IMR-90 (cell line): ENCODE measurements around the gene PHF14. TPM values are rescaled to one million over a fixed set of nuclear protein-coding genes. Genes with fewer than 3 reads are reported as not detected.
A peak's percentile ranks its signal among the peaks of the same experiment; 100 is the strongest.

Experiments
- ATAC-seq: fragments of 200-7000 bp; cut with Tn5 transposase; 2 replicates; pipeline ENCODE4 v1.9.1; 2020; ENCODE audit warnings: low read depth, mild to moderate bottlenecking, moderate library complexity
- BruUV-seq: library from RNA; stranded (reverse); fragments of 400-500 nt; replicated peaks from 2 replicates; lab custom pipeline; 2021; lab: Mats Ljungman, UMichigan
- CTCF ChIA-PET: fragments of 300-600 bp; formaldehyde crosslinking; extraction: SDS; loops from one replicate; lab custom pipeline; 2021; ENCODE audit warnings: antibody characterized with exemption; lab: Yijun Ruan, JAX
- POLR2A ChIA-PET: fragments of 300-600 bp; sonication (Branson Sonifier 250); formaldehyde crosslinking; loops from one replicate; lab custom pipeline; 2022; ENCODE audit warnings: antibody characterized with exemption; ENCODE audit not compliant: unreplicated experiment; lab: Charles Lee
- DNase-seq: peaks from one replicate; pipeline ENCODE4 v3.0.0; 2013
- H2AFZ ChIP-seq: replicated peaks from 2 replicates; pipeline ENCODE3; 2013; ENCODE audit warnings: low read length, mild to moderate bottlenecking; ENCODE audit not compliant: poor library complexity
- H2AK5ac ChIP-seq: 2 replicates; pipeline ENCODE4 v1.6.1; 2013; ENCODE audit warnings: low read depth, low read length, inconsistent platforms
- H2AK9ac ChIP-seq: replicated peaks from 2 replicates; pipeline ENCODE3; 2013; ENCODE audit warnings: mild to moderate bottlenecking, low read depth, low read length, moderate library complexity; ENCODE audit not compliant: poor library complexity
- H2BK120ac ChIP-seq: 2 replicates; pipeline ENCODE4 v1.6.1; 2013; ENCODE audit warnings: low read depth, low read length, inconsistent platforms
- H2BK15ac ChIP-seq: 3 replicates; pipeline ENCODE4 v1.6.1; 2013; ENCODE audit warnings: low read depth, low read length, inconsistent platforms
- H2BK20ac ChIP-seq: 2 replicates; pipeline ENCODE4 v1.6.1; 2013; ENCODE audit warnings: low read depth, mild to moderate bottlenecking, inconsistent platforms, low read length, moderate library complexity
- H2BK5ac ChIP-seq: 2 replicates; pipeline ENCODE4 v1.6.1; 2013; ENCODE audit warnings: mild to moderate bottlenecking, low read depth, low read length, inconsistent platforms; ENCODE audit not compliant: poor library complexity, severe bottlenecking
- H3K14ac ChIP-seq: replicated peaks from 2 replicates; pipeline ENCODE4 v1.6.1; 2013; ENCODE audit warnings: low read depth, low read length, inconsistent platforms
- H3K18ac ChIP-seq: 2 replicates; pipeline ENCODE4 v1.6.1; 2013; ENCODE audit warnings: low read depth, low read length, control low read depth
- H3K23ac ChIP-seq: 2 replicates; pipeline ENCODE4 v1.6.1; 2013; ENCODE audit warnings: low read depth, low read length, inconsistent platforms
- H3K27ac ChIP-seq: 2 replicates; pipeline ENCODE4 v1.5.1; 2013; ENCODE audit warnings: mild to moderate bottlenecking, control low read depth, low read length; ENCODE audit not compliant: insufficient read depth
- H3K27me3 ChIP-seq: 2 replicates; pipeline ENCODE4 v1.6.1; 2013; ENCODE audit warnings: low read length; ENCODE audit not compliant: control insufficient read depth, insufficient read depth
- H3K36me3 ChIP-seq: 2 replicates; pipeline ENCODE4 v1.6.1; 2013; ENCODE audit warnings: low read length, mixed read lengths; ENCODE audit not compliant: control insufficient read depth, insufficient read depth
- H3K4ac ChIP-seq: 2 replicates; pipeline ENCODE4 v1.6.1; 2013; ENCODE audit warnings: low read depth, low read length, inconsistent platforms
- H3K4me1 ChIP-seq: 2 replicates; pipeline ENCODE4 v1.6.1; 2013; ENCODE audit warnings: low read length, mixed read lengths; ENCODE audit not compliant: control insufficient read depth, insufficient read depth
- H3K4me2 ChIP-seq: 2 replicates; pipeline ENCODE4 v1.6.1; 2013; ENCODE audit warnings: low read depth, mild to moderate bottlenecking, control low read depth, low read length, moderate library complexity
- H3K4me3 ChIP-seq: 2 replicates; pipeline ENCODE4 v1.5.1; 2013; ENCODE audit warnings: low read depth, mild to moderate bottlenecking, control low read depth, low read length, moderate library complexity; ENCODE audit not compliant: insufficient read depth
- H3K56ac ChIP-seq: 2 replicates; pipeline ENCODE4 v1.6.1; 2013; ENCODE audit warnings: low read length, inconsistent platforms; ENCODE audit not compliant: insufficient read depth; ENCODE audit errors: extremely low read depth
- H3K79me1 ChIP-seq, 2 experiments: 2 replicates each; pipeline ENCODE4 v1.6.1; 2013; ENCODE audit warnings: low read length in 2 of 2, inconsistent platforms in 1 of 2, low read depth in 1 of 2
- H3K9ac ChIP-seq: 2 replicates; pipeline ENCODE4 v1.6.1; 2013; ENCODE audit warnings: low read depth, low read length, control low read depth
- H3K9me1 ChIP-seq: 2 replicates; pipeline ENCODE4 v1.6.1; 2013; ENCODE audit warnings: low read length, inconsistent platforms; ENCODE audit not compliant: insufficient read depth
- H3K9me3 ChIP-seq: 2 replicates; pipeline ENCODE4 v1.6.1; 2013; ENCODE audit warnings: low read length; ENCODE audit not compliant: control insufficient read depth, insufficient read depth
- H4K20me1 ChIP-seq: 2 replicates; pipeline ENCODE4 v1.6.1; 2013; ENCODE audit warnings: low read length, inconsistent platforms; ENCODE audit not compliant: insufficient read depth
- H4K5ac ChIP-seq: 2 replicates; pipeline ENCODE4 v1.6.1; 2013; ENCODE audit warnings: mild to moderate bottlenecking, low read depth, low read length, control low read depth
- H4K8ac ChIP-seq, 2 experiments: 2 replicates each; pipeline ENCODE4 v1.6.1; 2013; ENCODE audit warnings: low read depth in 2 of 2, low read length in 2 of 2, control low read depth in 1 of 2, inconsistent platforms in 1 of 2
- H4K91ac ChIP-seq: 2 replicates; pipeline ENCODE4 v1.6.1; 2013; ENCODE audit warnings: low read depth, low read length, inconsistent platforms; ENCODE audit not compliant: insufficient read depth
- BHLHE40 ChIP-seq: fragments of 150-350 bp; IDR thresholded peaks from 2 replicates; pipeline ENCODE4 v1.6.1; 2016; ENCODE audit warnings: mild to moderate bottlenecking, low read depth, low read length
- CEBPB ChIP-seq: IDR thresholded peaks from 2 replicates; pipeline ENCODE4 v1.6.1; 2012; ENCODE audit warnings: low read depth, low read length, improper control_type of control experiment
- CHD1 ChIP-seq: IDR thresholded peaks from 2 replicates; pipeline ENCODE4 v1.6.1; 2012; ENCODE audit warnings: low read depth, low read length, improper control_type of control experiment
- FOS ChIP-seq: fragments of 150-350 bp; IDR thresholded peaks from 2 replicates; pipeline ENCODE4 v1.6.1; 2016; ENCODE audit warnings: low read depth, low read length
- MAFK ChIP-seq: IDR thresholded peaks from 2 replicates; pipeline ENCODE4 v1.6.1; 2012; ENCODE audit warnings: low read depth, low read length, improper control_type of control experiment
- MXI1 ChIP-seq: IDR thresholded peaks from 2 replicates; pipeline ENCODE4 v1.6.1; 2012; ENCODE audit warnings: low read depth, mild to moderate bottlenecking, low read length, moderate library complexity, borderline replicate concordance
- NFE2L2 ChIP-seq: fragments of 150-350 bp; IDR thresholded peaks from 2 replicates; pipeline ENCODE4 v1.6.1; 2016; ENCODE audit warnings: low read depth, mild to moderate bottlenecking, low read length
- POLR2A ChIP-seq: IDR thresholded peaks from 2 replicates; pipeline ENCODE4 v1.6.1; 2012; ENCODE audit warnings: mild to moderate bottlenecking, low read depth, low read length
- RAD21 ChIP-seq: IDR thresholded peaks from 2 replicates; pipeline ENCODE4 v1.6.1; 2012; ENCODE audit warnings: low read length, improper control_type of control experiment
- RCOR1 ChIP-seq: IDR thresholded peaks from 2 replicates; pipeline ENCODE4 v1.6.1; 2012; ENCODE audit warnings: mild to moderate bottlenecking, low read length, improper control_type of control experiment; ENCODE audit not compliant: insufficient replicate concordance
- RFX5 ChIP-seq: IDR thresholded peaks from 2 replicates; pipeline ENCODE4 v1.8.0; 2012; ENCODE audit warnings: low read depth, mild to moderate bottlenecking, low read length, moderate library complexity
- SMC3 ChIP-seq: fragments of 150-350 bp; IDR thresholded peaks from 2 replicates; pipeline ENCODE4 v1.6.1; 2016; ENCODE audit warnings: low read depth, mild to moderate bottlenecking, antibody characterized with exemption, low read length, moderate library complexity
- WGBS, 2 experiments: methylation state at CpG; one replicate each; pipeline versions ENCODE4 v1.1.5 to v1.1.7; 2013; ENCODE audit warnings: missing lambda C conversion rate in 2 of 2; ENCODE audit not compliant: insufficient read length in 1 of 2; ENCODE audit errors: extremely low coverage in 2 of 2; 5-methylcytosine and 5-hydroxymethylcytosine counted together
- dilution Hi-C: fragments of 300-500 bp; cut with HindIII; formaldehyde crosslinking; loops from one replicate; pipeline ENCODE4 v1.14.3; 2018; ENCODE audit warnings: low sequenced_read_pairs; ENCODE audit not compliant: unreplicated experiment
- in situ Hi-C: fragments of 300-500 bp; cut with MboI; formaldehyde crosslinking; loops from 3 replicates; pipeline ENCODE4 v1.14.3; 2019; ENCODE audit warnings: low sequenced_read_pairs, inconsistent platforms, mixed read lengths
- intact Hi-C: fragments of 100-400 bp; cut with micrococcal nuclease; formaldehyde crosslinking; loops from 2 replicates; pipeline ENCODE4 v1.10.0; 2022
- polyA plus RNA-seq, 3 experiments: library from polyadenylated mRNA; depleted of rRNA; stranded (reverse); fragments of >200 nt; gene quantifications; 2 replicates each; pipeline ENCODE4 v1.2.3, GENCODE V29; 2012; ENCODE audit warnings: low replicate concordance in 1 of 3
- total RNA-seq: library from RNA; depleted of rRNA; stranded (reverse); fragments of >200 nt; gene quantifications from 2 replicates; pipeline ENCODE4 v1.2.3, GENCODE V29; 2012
- TF ChIP-seq, protein P1 (sequence below): fragments of 150-350 bp; IDR thresholded peaks from 2 replicates; pipeline ENCODE4 v1.6.1; 2016; ENCODE audit warnings: low read depth, mild to moderate bottlenecking, low read length, moderate library complexity, borderline replicate concordance
- TF ChIP-seq, protein P2 (sequence below): conservative IDR thresholded peaks from 2 replicates; pipeline ENCODE4 v1.5.1; 2012; ENCODE audit warnings: mild to moderate bottlenecking, low read depth, low read length, improper control_type of control experiment
- TF ChIP-seq, protein P3 (sequence below): fragments of 150-350 bp; IDR thresholded peaks from 2 replicates; pipeline ENCODE4 v1.6.1; 2017; ENCODE audit warnings: mild to moderate bottlenecking, antibody characterized with exemption, low read length, low read depth

The PHF14 gene
- total and polyA plus RNA-seq, 2 of the 4 experiments (the other 2 are of a cell fraction), result 8.7 to 17.2 TPM

DNA sequence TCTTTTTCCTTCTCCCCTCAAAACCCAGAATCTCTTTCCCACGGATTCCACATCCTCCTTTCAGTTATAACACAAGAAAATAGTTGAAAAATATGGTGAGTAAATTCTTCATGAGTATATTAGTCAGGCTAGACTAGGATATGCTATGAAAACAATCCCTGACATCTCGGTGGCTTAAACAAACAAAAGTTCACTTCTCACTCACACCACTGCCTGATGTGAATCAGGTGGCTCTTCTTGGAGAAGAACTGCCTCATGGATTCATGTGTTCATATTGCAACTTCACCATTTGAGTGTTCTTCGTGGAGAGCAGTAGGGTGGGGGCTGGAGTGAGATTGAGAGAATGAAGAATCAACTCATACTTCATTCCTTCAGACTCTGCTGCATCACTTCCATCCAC, 204.1 kb downstream of the PHF14 start:
- Histone ChIP-seq H3K14ac (no peak overlapping the region), H3K9me3 (no peaks in the 10 kb centered on the region), H4K5ac (no peak overlapping the region), H2BK15ac (no peak overlapping the region), H3K4me3 (no peak overlapping the region), H3K4ac (no peak overlapping the region), H3K4me2 (no peak overlapping the region), H3K18ac (no peak overlapping the region), H3K23ac (no peak overlapping the region), H2AK9ac (no peak overlapping the region), H3K4me1 (no peaks in the 10 kb centered on the region; the same call in 1 of the 2 replicates), H3K36me3 (no peaks in the 10 kb centered on the region), H3K56ac (no peak overlapping the region), H2BK20ac (no peak overlapping the region), H2AK5ac (no peak overlapping the region), H2BK120ac (no peak overlapping the region), H3K27ac (no peak overlapping the region), H4K91ac (no peak overlapping the region), H4K20me1 (no peaks in the 10 kb centered on the region), H3K79me1 (no peaks in the 10 kb centered on the region), H4K8ac (no peak overlapping the region), H2BK5ac (no peak overlapping the region), H2AFZ (no peak overlapping the region), H3K27me3 (no peaks in the 10 kb centered on the region), H3K9ac (no peak overlapping the region), H3K9me1 (no peaks in the 10 kb centered on the region)
- DNase-seq (peak; percentile 48), ATAC-seq (peak; percentile 54)
- BruUV-seq, result no TSS peak
- no peak for TF ChIP-seq NFE2L2
- TF ChIP-seq CHD1, result no peak
- no peak for TF ChIP-seq RFX5
- TF ChIP-seq MXI1, result no peak
- no peak for TF ChIP-seq RAD21
- TF ChIP-seq, protein P1, sequence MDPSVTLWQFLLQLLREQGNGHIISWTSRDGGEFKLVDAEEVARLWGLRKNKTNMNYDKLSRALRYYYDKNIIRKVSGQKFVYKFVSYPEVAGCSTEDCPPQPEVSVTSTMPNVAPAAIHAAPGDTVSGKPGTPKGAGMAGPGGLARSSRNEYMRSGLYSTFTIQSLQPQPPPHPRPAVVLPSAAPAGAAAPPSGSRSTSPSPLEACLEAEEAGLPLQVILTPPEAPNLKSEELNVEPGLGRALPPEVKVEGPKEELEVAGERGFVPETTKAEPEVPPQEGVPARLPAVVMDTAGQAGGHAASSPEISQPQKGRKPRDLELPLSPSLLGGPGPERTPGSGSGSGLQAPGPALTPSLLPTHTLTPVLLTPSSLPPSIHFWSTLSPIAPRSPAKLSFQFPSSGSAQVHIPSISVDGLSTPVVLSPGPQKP, result no peak
- TF ChIP-seq, protein P2, sequence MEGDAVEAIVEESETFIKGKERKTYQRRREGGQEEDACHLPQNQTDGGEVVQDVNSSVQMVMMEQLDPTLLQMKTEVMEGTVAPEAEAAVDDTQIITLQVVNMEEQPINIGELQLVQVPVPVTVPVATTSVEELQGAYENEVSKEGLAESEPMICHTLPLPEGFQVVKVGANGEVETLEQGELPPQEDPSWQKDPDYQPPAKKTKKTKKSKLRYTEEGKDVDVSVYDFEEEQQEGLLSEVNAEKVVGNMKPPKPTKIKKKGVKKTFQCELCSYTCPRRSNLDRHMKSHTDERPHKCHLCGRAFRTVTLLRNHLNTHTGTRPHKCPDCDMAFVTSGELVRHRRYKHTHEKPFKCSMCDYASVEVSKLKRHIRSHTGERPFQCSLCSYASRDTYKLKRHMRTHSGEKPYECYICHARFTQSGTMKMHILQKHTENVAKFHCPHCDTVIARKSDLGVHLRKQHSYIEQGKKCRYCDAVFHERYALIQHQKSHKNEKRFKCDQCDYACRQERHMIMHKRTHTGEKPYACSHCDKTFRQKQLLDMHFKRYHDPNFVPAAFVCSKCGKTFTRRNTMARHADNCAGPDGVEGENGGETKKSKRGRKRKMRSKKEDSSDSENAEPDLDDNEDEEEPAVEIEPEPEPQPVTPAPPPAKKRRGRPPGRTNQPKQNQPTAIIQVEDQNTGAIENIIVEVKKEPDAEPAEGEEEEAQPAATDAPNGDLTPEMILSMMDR, result no peak
- no peak for TF ChIP-seq CEBPB
- TF ChIP-seq RCOR1, result no peak
- TF ChIP-seq, protein P3, sequence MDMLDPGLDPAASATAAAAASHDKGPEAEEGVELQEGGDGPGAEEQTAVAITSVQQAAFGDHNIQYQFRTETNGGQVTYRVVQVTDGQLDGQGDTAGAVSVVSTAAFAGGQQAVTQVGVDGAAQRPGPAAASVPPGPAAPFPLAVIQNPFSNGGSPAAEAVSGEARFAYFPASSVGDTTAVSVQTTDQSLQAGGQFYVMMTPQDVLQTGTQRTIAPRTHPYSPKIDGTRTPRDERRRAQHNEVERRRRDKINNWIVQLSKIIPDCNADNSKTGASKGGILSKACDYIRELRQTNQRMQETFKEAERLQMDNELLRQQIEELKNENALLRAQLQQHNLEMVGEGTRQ, result no peak
- no peak for TF ChIP-seq SMC3
- TF ChIP-seq POLR2A, result no peak
- TF ChIP-seq FOS, result no peak
- no peak for TF ChIP-seq BHLHE40
- no peak for TF ChIP-seq MAFK
- dilution Hi-C loops, result no loop called here
- 100% methylated on average over 1 of the region's 3 CpGs; no CpG with 5 or more reads in 1 of the 2 experiments for WGBS, 2 experiments
- CTCF ChIA-PET, result no interaction called here
- intact Hi-C loops, result no loop called here
- in situ Hi-C loops, result no loop called here
- POLR2A ChIA-PET, result no interaction called here
